Measurements from ENCODE around the gene NCK2. TPM values are rescaled to one million over a fixed set of nuclear protein-coding genes. Genes with fewer than 3 reads are reported as not detected.

Gene NCK2
- total and polyA plus RNA-seq, 2 of the 4 experiments (the other 2 are of a cell fraction), result 15.8 to 22.2 TPM

- Histone ChIP-seq H4K5ac (ENCODE audit: low read depth, low read length) (no peak overlapping the region), H3K4me1 (ENCODE audit: control insufficient read depth, insufficient read depth, low read length) (peaks cover 9% of the 10 kb centered on the region), H3K27ac (ENCODE audit: insufficient read depth, low read length) (no peak overlapping the region), H2BK15ac (ENCODE audit: low read depth, low read length) (no peak overlapping the region), H2BK5ac (ENCODE audit: low read depth, low read length, poor library complexity, severe bottlenecking) (no peak overlapping the region), H3K4me3 (ENCODE audit: insufficient read depth, low read depth, low read length) (no peak overlapping the region), H3K56ac (ENCODE audit: extremely low read depth, insufficient read depth, low read length) (no peak overlapping the region), H3K36me3 (ENCODE audit: control insufficient read depth, insufficient read depth, low read length) (peaks cover 1% of the 10 kb centered on the region), H2AFZ (replicated peaks; ENCODE audit: low read length, poor library complexity) (no peak overlapping the region), H2BK20ac (ENCODE audit: low read depth, low read length) (no peak overlapping the region), H3K23ac (ENCODE audit: low read depth, low read length) (no peak overlapping the region), H3K4me2 (ENCODE audit: low read depth, low read length) (no peak overlapping the region), H3K9me3 (ENCODE audit: control insufficient read depth, insufficient read depth, low read length) (no peaks in the 10 kb centered on the region), H3K27me3 (ENCODE audit: control insufficient read depth, insufficient read depth, low read length) (no peaks in the 10 kb centered on the region), H2AK9ac (replicated peaks; ENCODE audit: low read depth, low read length, poor library complexity) (no peak overlapping the region), H3K9ac (ENCODE audit: low read depth, low read length) (no peak overlapping the region), H3K79me1 (ENCODE audit: low read depth in 1 of 2, low read length in 2 of 2) (peaks cover 44 to 87% of the 10 kb centered on the region in 2 experiments), H2AK5ac (ENCODE audit: low read depth, low read length) (no peak overlapping the region), H3K18ac (ENCODE audit: low read depth, low read length) (no peak overlapping the region), H3K9me1 (ENCODE audit: insufficient read depth, low read length) (peaks cover 15% of the 10 kb centered on the region), H3K4ac (ENCODE audit: low read depth, low read length) (no peak overlapping the region), H2BK120ac (ENCODE audit: low read depth, low read length) (no peak overlapping the region), H4K91ac (ENCODE audit: insufficient read depth, low read depth, low read length) (no peak overlapping the region), H4K20me1 (ENCODE audit: insufficient read depth, low read length) (peaks cover 62% of the 10 kb centered on the region), H3K14ac (replicated peaks; ENCODE audit: low read depth, low read length) (no peak overlapping the region), H4K8ac (ENCODE audit: low read depth in 2 of 2, low read length in 2 of 2) (no peak overlapping the region)
- in situ Hi-C loops (cut with MboI; ENCODE audit: low sequenced_read_pairs), result loop anchor here (25.0 kb wide), 1 partner anchor 442 kb away; the partner anchor contains the start of genes C2orf49 and TGFBRAP1
- BruUV-seq (replicated peaks), result no TSS peak
- no peak for DNase-seq
- ATAC-seq (ENCODE audit: low read depth), result no peak
- dilution Hi-C loops (cut with HindIII; ENCODE audit: low sequenced_read_pairs, unreplicated experiment), result no loop called here
- TF ChIP-seq USF2 (IDR thresholded peaks at IDR 0.05; ENCODE audit: low read depth, low read length) (no peak), RFX5 (IDR thresholded peaks at IDR 0.05; ENCODE audit: low read depth, low read length) (no peak), MAZ (IDR thresholded peaks at IDR 0.05; ENCODE audit: borderline replicate concordance, low read depth, low read length) (no peak), ELK1 (IDR thresholded peaks at IDR 0.05; ENCODE audit: borderline replicate concordance, low read depth, low read length) (no peak), SMC3 (IDR thresholded peaks at IDR 0.05; ENCODE audit: low read depth, low read length) (no peak), RAD21 (IDR thresholded peaks at IDR 0.05; ENCODE audit: low read length) (no peak), CHD1 (IDR thresholded peaks at IDR 0.05; ENCODE audit: low read depth, low read length) (no peak), CEBPB (IDR thresholded peaks at IDR 0.05; ENCODE audit: low read depth, low read length) (no peak), MXI1 (IDR thresholded peaks at IDR 0.05; ENCODE audit: borderline replicate concordance, low read depth, low read length) (no peak), MAFK (IDR thresholded peaks at IDR 0.05; ENCODE audit: low read depth, low read length) (no peak), CTCF (conservative IDR thresholded peaks at IDR 0.05; ENCODE audit: low read depth, low read length) (no peak), BHLHE40 (IDR thresholded peaks at IDR 0.05; ENCODE audit: low read depth, low read length) (no peak), FOS (IDR thresholded peaks at IDR 0.05; ENCODE audit: low read depth, low read length) (no peak), POLR2A (IDR thresholded peaks at IDR 0.05; ENCODE audit: low read depth, low read length) (no peak), NFE2L2 (IDR thresholded peaks at IDR 0.05; ENCODE audit: low read depth, low read length) (no peak)
- CTCF ChIA-PET, result no interaction called here
- POLR2A ChIA-PET (ENCODE audit: unreplicated experiment), result no interaction called here
- WGBS, 2 experiments (ENCODE audit: extremely low coverage in 2 of 2, insufficient read length in 1 of 2), result no CpG with 5 or more reads among the region's 5 CpGs
- intact Hi-C loops (cut with micrococcal nuclease), result no loop called here
These were observed 34.7 kb downstream of the NCK2 start for GRCh38 chr2:105779394-105779793.

All from IMR-90 (cell line).